ENCODE data around the gene ASXL1. TPM values are rescaled to one million over a fixed set of nuclear protein-coding genes. Genes with fewer than 3 reads are reported as not detected.
"Not testable (repeated sequence)": the region's sequence is repeated elsewhere in the genome, so short reads cannot be mapped to it uniquely, and the experiment has no call there.

Gene ASXL1
- total RNA-seq, 1 donor from 2014 or later = 25.0 TPM

- intact Hi-C loops (cut with micrococcal nuclease) = no loop called here
- no peaks in the 10 kb centered on the region for H3K27me3 ChIP-seq (ENCODE audit: low read depth)
- no peaks in the 10 kb centered on the region for H3K9me3 ChIP-seq (replicated peaks)
- peaks cover 59% of the 10 kb centered on the region for H3K36me3 ChIP-seq
- no peak for TF ChIP-seq CTCF (IDR thresholded peaks at IDR 0.05; ENCODE audit: borderline replicate concordance)
- no peaks in the 10 kb centered on the region for H3K4me1 ChIP-seq
- H3K4me3 ChIP-seq = no peak overlapping the region
- DNase-seq = no peak
- no peak overlapping the region for H3K27ac ChIP-seq (replicated peaks)
Measured at GRCh38 chr20:32316667-32317066, 41.5 kb upstream of the ASXL1 start.

- H3K4me3 ChIP-seq = no peak overlapping the region
- no peaks in the 10 kb centered on the region for H3K4me1 ChIP-seq
- no peak for DNase-seq
- H3K27me3 ChIP-seq (ENCODE audit: low read depth) = no peaks in the 10 kb centered on the region
- H3K27ac ChIP-seq (replicated peaks) = no peak overlapping the region
- intact Hi-C loops (cut with micrococcal nuclease) = no loop called here
- peaks cover 44% of the 10 kb centered on the region for H3K36me3 ChIP-seq
- no peaks in the 10 kb centered on the region for H3K9me3 ChIP-seq (replicated peaks)
- no peak for TF ChIP-seq CTCF (IDR thresholded peaks at IDR 0.05; ENCODE audit: borderline replicate concordance)
Measured at GRCh38 chr20:32319100-32319499, 39.0 kb upstream of the ASXL1 start.

GRCh38 chr20:32320305-32320704 lies 37.8 kb upstream of the ASXL1 start:
- DNase-seq = no peak
- TF ChIP-seq CTCF (IDR thresholded peaks at IDR 0.05; ENCODE audit: borderline replicate concordance) = no peak
- Histone ChIP-seq H3K4me1 (no peaks in the 10 kb centered on the region), H3K9me3 (replicated peaks) (no peaks in the 10 kb centered on the region), H3K36me3 (peaks cover 42% of the 10 kb centered on the region), H3K4me3 (no peak overlapping the region), H3K27ac (replicated peaks) (no peak overlapping the region), H3K27me3 (ENCODE audit: low read depth) (no peaks in the 10 kb centered on the region)
- intact Hi-C loops (cut with micrococcal nuclease) = no loop called here

GRCh38 chr20:32321390-32321789 lies 36.7 kb upstream of the ASXL1 start:
- intact Hi-C loops (cut with micrococcal nuclease) = no loop called here
- Histone ChIP-seq H3K9me3 (replicated peaks) (no peaks in the 10 kb centered on the region), H3K36me3 (peaks cover 34% of the 10 kb centered on the region), H3K27me3 (ENCODE audit: low read depth) (no peaks in the 10 kb centered on the region), H3K4me1 (no peaks in the 10 kb centered on the region), H3K4me3 (no peak overlapping the region), H3K27ac (replicated peaks) (no peak overlapping the region)
- no peak for TF ChIP-seq CTCF (IDR thresholded peaks at IDR 0.05; ENCODE audit: borderline replicate concordance)
- DNase-seq = no peak

- H3K9me3 ChIP-seq (replicated peaks); intact Hi-C loops (cut with micrococcal nuclease); H3K4me1 ChIP-seq; H3K4me3 ChIP-seq; DNase-seq; H3K27ac ChIP-seq (replicated peaks); H3K27me3 ChIP-seq (ENCODE audit: low read depth): not testable (repeated sequence)
- peaks cover 32% of the 10 kb centered on the region for H3K36me3 ChIP-seq
Measured at GRCh38 chr20:32322260-32322659, 35.9 kb upstream of the ASXL1 start.

GRCh38 chr20:32323761-32324160 lies 34.4 kb upstream of the ASXL1 start:
- intact Hi-C loops (cut with micrococcal nuclease) = not testable (repeated sequence)

More at GRCh38 chr20:32323761-32324160, 34.4 kb upstream of the ASXL1 start:
- H3K27me3 ChIP-seq (ENCODE audit: low read depth); H3K4me1 ChIP-seq; H3K9me3 ChIP-seq (replicated peaks); DNase-seq; H3K27ac ChIP-seq (replicated peaks); H3K4me3 ChIP-seq: not testable (repeated sequence)
- H3K36me3 ChIP-seq = peaks cover 31% of the 10 kb centered on the region

Measured in left ventricle myocardium inferior (tissue), 1 donor.